Endothelial cell (in vitro differentiated cells): ENCODE results near the gene PPM1N. TPM values are rescaled to one million over a fixed set of nuclear protein-coding genes. Genes with fewer than 3 reads are reported as not detected.

ENCODE experiments used
- DNase-seq: peaks from one replicate; pipeline ENCODE4 v3.0.0; 2021; ENCODE audit warnings: low spot score
- H3K27ac Mint-ChIP-seq: one replicate; pipeline ENCODE4 v1.8.0; 2021; ENCODE audit warnings: mixed read lengths, inconsistent platforms; ENCODE audit not compliant: unreplicated experiment
- H3K27me3 Mint-ChIP-seq: one replicate; pipeline ENCODE4 v1.8.0; 2021; ENCODE audit warnings: mild to moderate bottlenecking, moderate library complexity, mixed read lengths, inconsistent platforms; ENCODE audit not compliant: unreplicated experiment
- H3K36me3 Mint-ChIP-seq: one replicate; pipeline ENCODE4 v1.8.0; 2021; ENCODE audit warnings: mild to moderate bottlenecking, low read depth, mixed read lengths, inconsistent platforms; ENCODE audit not compliant: unreplicated experiment
- H3K4me1 Mint-ChIP-seq: one replicate; pipeline ENCODE4 v1.8.0; 2021; ENCODE audit warnings: mild to moderate bottlenecking, mixed read lengths, inconsistent platforms; ENCODE audit not compliant: unreplicated experiment
- H3K4me3 Mint-ChIP-seq: one replicate; pipeline ENCODE4 v1.8.0; 2021; ENCODE audit warnings: mild to moderate bottlenecking, mixed read lengths, inconsistent platforms; ENCODE audit not compliant: unreplicated experiment
- H3K9me3 Mint-ChIP-seq: one replicate; pipeline ENCODE4 v1.8.0; 2021; ENCODE audit warnings: mixed read lengths, inconsistent platforms; ENCODE audit not compliant: unreplicated experiment
- total RNA-seq: library from RNA; stranded (reverse); fragmentation: NEBNext Ultra II Directional; extraction: Animal tissue kit (Norgen Biotek cat#: 25700); gene quantifications from one replicate; pipeline ENCODE4 v1.2.1, GENCODE V29; 2021; ENCODE audit not compliant: unreplicated experiment
- TF ChIP-seq, protein P1 (sequence below): fragments of 200-600 bp; sonication (generic); IDR thresholded peaks from one replicate; pipeline ENCODE4 v1.5.0; 2021; ENCODE audit warnings: antibody characterized with exemption; ENCODE audit not compliant: unreplicated experiment

PPM1N gene
- total RNA-seq, 1 donor from 2014 or later: 0.33 TPM

DNA sequence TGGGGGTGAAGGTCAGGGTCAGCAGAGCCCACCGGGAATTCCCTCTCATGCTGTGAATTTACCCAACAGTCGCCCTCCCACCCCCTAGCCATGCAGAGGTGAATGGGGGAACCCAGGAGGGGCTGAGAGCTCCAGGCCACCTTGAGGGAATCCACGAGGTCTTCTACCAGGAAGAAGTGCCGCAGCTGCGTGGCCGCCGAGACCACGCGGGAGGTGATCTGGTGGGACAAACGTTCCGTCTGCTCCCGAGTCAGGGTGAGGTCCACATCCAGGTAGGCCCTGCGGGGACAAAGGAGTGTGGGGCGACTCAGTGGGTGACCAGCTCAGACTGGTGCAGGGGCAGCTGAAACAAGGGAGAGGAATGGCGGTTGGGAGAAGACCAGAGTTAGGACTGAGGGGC lies 9.5 kb upstream of the PPM1N start:
- H3K27me3 Mint-ChIP-seq: peaks cover 7% of the 10 kb centered on the region
- H3K27ac Mint-ChIP-seq: peak overlapping the region; percentile 61
- peaks cover 3% of the 10 kb centered on the region for H3K4me1 Mint-ChIP-seq

GRCh38 chr19:45489216-45489855 lies 8.9 kb upstream of the PPM1N start:
- Mint-ChIP-seq H3K36me3 (no peaks in the 10 kb centered on the region), H3K27me3 (peaks cover 7% of the 10 kb centered on the region), H3K4me3 (no peak overlapping the region), H3K9me3 (no peaks in the 10 kb centered on the region), H3K4me1 (peaks cover 1% of the 10 kb centered on the region), H3K27ac (peak overlapping the region; percentile 61)
- no peak for DNase-seq
- TF ChIP-seq, protein P1, sequence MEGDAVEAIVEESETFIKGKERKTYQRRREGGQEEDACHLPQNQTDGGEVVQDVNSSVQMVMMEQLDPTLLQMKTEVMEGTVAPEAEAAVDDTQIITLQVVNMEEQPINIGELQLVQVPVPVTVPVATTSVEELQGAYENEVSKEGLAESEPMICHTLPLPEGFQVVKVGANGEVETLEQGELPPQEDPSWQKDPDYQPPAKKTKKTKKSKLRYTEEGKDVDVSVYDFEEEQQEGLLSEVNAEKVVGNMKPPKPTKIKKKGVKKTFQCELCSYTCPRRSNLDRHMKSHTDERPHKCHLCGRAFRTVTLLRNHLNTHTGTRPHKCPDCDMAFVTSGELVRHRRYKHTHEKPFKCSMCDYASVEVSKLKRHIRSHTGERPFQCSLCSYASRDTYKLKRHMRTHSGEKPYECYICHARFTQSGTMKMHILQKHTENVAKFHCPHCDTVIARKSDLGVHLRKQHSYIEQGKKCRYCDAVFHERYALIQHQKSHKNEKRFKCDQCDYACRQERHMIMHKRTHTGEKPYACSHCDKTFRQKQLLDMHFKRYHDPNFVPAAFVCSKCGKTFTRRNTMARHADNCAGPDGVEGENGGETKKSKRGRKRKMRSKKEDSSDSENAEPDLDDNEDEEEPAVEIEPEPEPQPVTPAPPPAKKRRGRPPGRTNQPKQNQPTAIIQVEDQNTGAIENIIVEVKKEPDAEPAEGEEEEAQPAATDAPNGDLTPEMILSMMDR: no peak

More for the DNA sequence above, 9.5 kb upstream of the PPM1N start:
- no peak overlapping the region for H3K4me3 Mint-ChIP-seq
- TF ChIP-seq, protein P1: no peak
- no peaks in the 10 kb centered on the region for H3K36me3 Mint-ChIP-seq
- DNase-seq: no peak
- H3K9me3 Mint-ChIP-seq: no peaks in the 10 kb centered on the region

DNA sequence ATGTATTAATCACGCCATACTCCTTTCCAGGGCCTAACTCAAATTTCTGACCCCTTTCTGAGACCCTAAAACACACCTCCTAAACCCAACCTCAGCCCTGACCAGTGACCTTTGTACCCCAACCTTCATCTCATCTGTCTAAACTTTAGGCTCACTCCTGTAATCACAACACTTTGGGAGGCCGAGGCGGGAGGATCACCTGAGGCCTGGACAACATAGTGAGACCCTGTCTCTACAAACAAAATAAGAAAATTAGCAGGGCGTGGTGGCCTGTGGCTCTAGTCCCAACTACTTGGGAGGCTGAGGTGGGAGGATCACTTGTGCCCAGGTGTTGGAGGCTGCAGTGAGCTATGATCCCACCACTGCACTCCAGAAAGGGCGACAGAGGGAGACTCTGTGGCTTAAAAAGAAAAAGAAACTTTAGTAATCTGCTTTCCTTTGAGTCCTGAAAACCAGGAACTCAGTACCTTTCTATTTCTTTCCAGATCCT lies 6.1 kb upstream of the PPM1N start:
- Mint-ChIP-seq H3K36me3 (peaks cover 10% of the 10 kb centered on the region), H3K27me3 (peaks cover 14% of the 10 kb centered on the region), H3K4me1 (peaks cover 9% of the 10 kb centered on the region), H3K4me3 (peak overlapping the region; percentile 71), H3K9me3 (no peaks in the 10 kb centered on the region), H3K27ac (peak overlapping the region; percentile 22)
- no peak for DNase-seq
- TF ChIP-seq, protein P1: no peak

DNA sequence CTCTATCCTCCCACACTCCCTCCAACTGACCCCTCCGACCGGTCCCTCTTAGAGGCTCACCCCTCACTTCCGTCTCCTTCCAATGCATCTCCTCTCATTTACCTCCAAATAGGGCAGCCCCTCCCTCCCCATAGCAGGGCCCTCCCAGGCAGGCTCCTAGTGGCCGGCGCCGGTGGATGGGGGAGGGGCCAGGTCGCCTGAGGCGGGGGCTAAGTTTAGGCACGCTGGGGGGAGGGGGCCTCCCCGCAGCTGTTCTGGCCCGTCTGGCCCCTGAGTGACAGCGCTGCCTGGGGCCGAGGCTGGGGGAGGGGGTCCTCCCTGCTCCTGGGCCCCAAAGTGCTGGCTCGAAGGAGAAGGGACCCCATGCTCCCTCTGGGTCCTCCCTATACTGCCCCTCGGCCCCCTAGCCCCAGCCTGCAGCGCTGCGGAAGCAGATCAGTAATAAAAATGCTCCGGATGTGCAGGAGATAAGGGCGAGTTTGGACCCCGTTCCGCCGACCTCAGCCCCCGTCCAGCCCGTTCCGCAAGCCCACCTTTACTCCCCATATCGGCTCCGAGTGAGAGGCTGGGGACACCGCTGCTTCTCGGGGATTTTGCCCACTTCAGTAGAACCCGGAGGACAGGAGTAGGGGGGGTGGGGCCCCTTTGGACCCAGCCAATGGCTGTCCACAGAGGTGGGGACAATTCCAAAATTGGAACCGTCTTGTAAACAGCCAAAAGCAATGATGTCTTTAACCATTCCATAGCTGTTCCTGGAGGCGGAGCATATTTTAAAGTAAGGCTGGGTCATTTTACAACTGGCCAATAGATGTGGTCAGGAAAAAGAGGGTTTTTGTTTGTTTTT lies 5.4 kb upstream of the PPM1N start:
- H3K4me1 Mint-ChIP-seq: peaks cover 13% of the 10 kb centered on the region
- peaks cover 17% of the 10 kb centered on the region for H3K27me3 Mint-ChIP-seq
- DNase-seq: peak; percentile 47
- TF ChIP-seq, protein P1: no peak
- peaks cover 10% of the 10 kb centered on the region for H3K36me3 Mint-ChIP-seq
- no peaks in the 10 kb centered on the region for H3K9me3 Mint-ChIP-seq
- H3K4me3 Mint-ChIP-seq: peak overlapping the region; percentile 90
- peak overlapping the region; percentile 66 for H3K27ac Mint-ChIP-seq
